Activated CD8-positive, alpha-beta T cell treated with anti-CD3 and anti-CD28 coated beads for 36 hours (primary cell): Measurements from ENCODE around the gene CD164. TPM values are rescaled to one million over a fixed set of nuclear protein-coding genes. Genes with fewer than 3 reads are reported as not detected.

ENCODE experiments used
- ATAC-seq: fragments of 200-7000 bp; cut with Tn5 transposase; one replicate; pipeline ENCODE4 v1.10.0; 2021; ENCODE audit warnings: mild to moderate bottlenecking, moderate library complexity
- CTCF ChIA-PET: fragments of 350-600 bp; sonication (Branson Sonifier 250); formaldehyde crosslinking; loops from one replicate; lab custom pipeline; 2021; ENCODE audit warnings: antibody characterized with exemption; lab: Charles Lee
- POLR2A ChIA-PET: fragments of 350-600 bp; sonication (Branson Sonifier 250); formaldehyde crosslinking; loops from one replicate; lab custom pipeline; 2021; ENCODE audit warnings: antibody characterized with exemption; lab: Charles Lee
- DNase-seq: peaks from one replicate; pipeline ENCODE4 v3.0.0-alpha.2; 2020
- H3K27ac Mint-ChIP-seq: one replicate; pipeline ENCODE4 v1.8.0; 2021; ENCODE audit warnings: mild to moderate bottlenecking, mixed read lengths
- H3K27me3 Mint-ChIP-seq: one replicate; pipeline ENCODE4 v1.8.0; 2021; ENCODE audit warnings: mixed read lengths
- H3K36me3 Mint-ChIP-seq: one replicate; pipeline ENCODE4 v1.8.0; 2021; ENCODE audit warnings: low read depth, mixed read lengths
- H3K4me1 Mint-ChIP-seq: one replicate; pipeline ENCODE4 v1.8.0; 2021; ENCODE audit warnings: low read depth, mixed read lengths
- H3K4me3 Mint-ChIP-seq: one replicate; pipeline ENCODE4 v1.8.0; 2021; ENCODE audit warnings: mild to moderate bottlenecking, moderate library complexity, mixed read lengths
- H3K9me3 Mint-ChIP-seq: one replicate; pipeline ENCODE4 v1.8.0; 2021; ENCODE audit warnings: mixed read lengths
- CTCF ChIP-seq: fragments of 200-600 bp; IDR thresholded peaks from one replicate; pipeline ENCODE4 v1.8.0; 2022; ENCODE audit warnings: antibody characterized with exemption, mild to moderate bottlenecking
- intact Hi-C: fragments of 100-400 bp; cut with micrococcal nuclease; formaldehyde crosslinking; loops from one replicate; pipeline ENCODE4 v1.10.0; 2022
- total RNA-seq, 2 experiments: library from RNA; stranded (reverse); gene quantifications; one replicate each; pipeline ENCODE4 v1.2.3, GENCODE V29; 2021

The CD164 gene
- total RNA-seq, 2 experiments from 2014 or later: 144 to 146 TPM

DNA sequence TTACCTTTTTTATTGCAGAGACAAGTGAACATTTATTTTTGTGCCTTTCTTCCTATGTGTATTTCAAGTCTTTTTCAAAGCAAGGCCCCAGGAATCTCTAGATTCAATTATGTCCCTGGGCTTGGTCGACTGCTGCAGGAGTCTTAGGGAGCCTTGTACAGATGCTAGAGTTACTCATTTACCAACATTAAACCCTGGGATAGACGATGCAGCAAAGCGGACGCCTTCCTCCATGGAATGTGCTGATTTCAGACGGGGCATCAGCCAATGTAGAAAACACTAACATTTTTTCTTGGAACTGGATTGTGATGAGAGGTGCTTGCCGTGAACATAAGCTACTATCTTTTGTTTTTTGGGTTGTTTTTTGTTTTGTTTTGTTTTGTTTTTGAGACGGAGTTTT is 55.9 kb downstream of the CD164 start:
- ChIA-PET POLR2A (interaction anchor here (0.6 kb wide), 1 partner anchor 842 kb away, joined by 5 read pairs; no protein-coding TSS in a partner anchor), CTCF (no interaction called here)
- Mint-ChIP-seq H3K4me3 (no peak overlapping the region), H3K4me1 (peaks cover 9% of the 10 kb centered on the region), H3K27me3 (no peaks in the 10 kb centered on the region), H3K9me3 (no peaks in the 10 kb centered on the region), H3K27ac (no peak overlapping the region), H3K36me3 (no peaks in the 10 kb centered on the region)
- DNase-seq (no peak), ATAC-seq (no peak)
- intact Hi-C loops: no loop called here
- no peak for TF ChIP-seq CTCF

- TF ChIP-seq CTCF: no peak
- POLR2A ChIA-PET: no interaction called here
- Mint-ChIP-seq H3K9me3 (no peaks in the 10 kb centered on the region), H3K36me3 (no peaks in the 10 kb centered on the region), H3K27ac (no peak overlapping the region), H3K27me3 (no peaks in the 10 kb centered on the region), H3K4me3 (no peak overlapping the region), H3K4me1 (peaks cover 9% of the 10 kb centered on the region)
- intact Hi-C loops: no loop called here
- CTCF ChIA-PET: no interaction called here
- DNase-seq (no peak), ATAC-seq (no peak)
These were observed 56.9 kb downstream of the CD164 start for GRCh38 chr6:109325400-109325801.

- Mint-ChIP-seq H3K9me3 (no peaks in the 10 kb centered on the region), H3K36me3 (no peaks in the 10 kb centered on the region), H3K27ac (no peak overlapping the region), H3K27me3 (no peaks in the 10 kb centered on the region), H3K4me3 (no peak overlapping the region), H3K4me1 (peaks cover 6% of the 10 kb centered on the region)
- ChIA-PET POLR2A (no interaction called here), CTCF (no interaction called here)
- intact Hi-C loops: no loop called here
- TF ChIP-seq CTCF: no peak
- ATAC-seq (no peak), DNase-seq (no peak)
These were observed 59.0 kb downstream of the CD164 start for GRCh38 chr6:109323241-109323640.

DNA sequence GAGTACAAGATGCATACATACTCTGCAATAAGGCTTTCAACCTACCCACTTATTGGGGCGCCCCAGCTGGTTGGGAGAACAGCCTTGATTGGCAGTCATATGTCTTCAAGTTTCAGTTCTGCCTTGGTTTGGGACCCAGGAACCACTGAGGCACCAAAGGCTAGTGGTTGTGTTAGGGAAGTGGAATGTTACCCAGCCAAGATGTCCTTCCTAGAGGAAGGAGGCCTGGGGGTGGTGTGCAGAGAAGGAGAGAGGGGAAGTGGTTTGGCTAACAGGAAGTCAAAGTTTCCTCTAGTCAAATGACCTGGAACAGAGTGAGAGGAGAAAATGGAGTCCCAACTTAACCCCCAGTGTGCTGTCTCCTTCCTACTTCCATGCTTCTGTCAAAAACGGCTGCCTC is 59.4 kb downstream of the CD164 start:
- no peaks in the 10 kb centered on the region for H3K9me3 Mint-ChIP-seq
- no peak overlapping the region for H3K27ac Mint-ChIP-seq
- H3K36me3 Mint-ChIP-seq: no peaks in the 10 kb centered on the region
- intact Hi-C loops: no loop called here
- no peaks in the 10 kb centered on the region for H3K27me3 Mint-ChIP-seq
- no peak for ATAC-seq
- no peak overlapping the region for H3K4me3 Mint-ChIP-seq
- no peak for DNase-seq
- H3K4me1 Mint-ChIP-seq: peaks cover 6% of the 10 kb centered on the region
- ChIA-PET POLR2A (no interaction called here), CTCF (interaction anchor here (1.1 kb wide), 1 partner anchor 39 kb away, joined by 3 read pairs; no protein-coding TSS in a partner anchor)
- no peak for TF ChIP-seq CTCF

DNA sequence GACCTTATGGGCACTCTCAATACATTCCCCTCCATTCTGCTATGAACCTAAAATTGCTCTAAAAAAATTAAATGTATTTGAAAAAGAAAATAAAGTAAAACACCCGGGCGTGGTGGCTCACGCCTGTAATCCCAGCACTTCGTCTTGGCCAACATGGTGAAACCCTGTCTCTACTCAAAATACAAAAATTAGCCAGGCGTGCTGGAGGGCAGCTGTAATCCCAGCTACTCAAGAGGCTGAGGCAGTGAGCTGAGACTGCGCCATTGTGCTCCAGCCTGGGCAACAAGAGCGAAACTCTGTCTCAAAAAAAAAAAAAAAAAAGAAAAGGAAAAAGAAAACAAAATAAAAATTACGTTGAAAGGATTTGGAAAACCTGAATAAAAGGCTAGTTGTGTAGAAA is 60.5 kb downstream of the CD164 start:
- no peaks in the 10 kb centered on the region for H3K36me3 Mint-ChIP-seq
- no peak overlapping the region for H3K27ac Mint-ChIP-seq
- H3K4me3 Mint-ChIP-seq: no peak overlapping the region
- ChIA-PET POLR2A (no interaction called here), CTCF (interaction anchor here (1.1 kb wide), 1 partner anchor 40 kb away, joined by 3 read pairs; no protein-coding TSS in a partner anchor)
- H3K4me1 Mint-ChIP-seq: peaks cover 6% of the 10 kb centered on the region
- no peak for TF ChIP-seq CTCF
- DNase-seq (no peak), ATAC-seq (no peak)
- intact Hi-C loops: no loop called here
- H3K9me3 Mint-ChIP-seq: no peaks in the 10 kb centered on the region
- H3K27me3 Mint-ChIP-seq: no peaks in the 10 kb centered on the region
